ENCODE results near the gene UGT1A5. TPM values are rescaled to one million over a fixed set of nuclear protein-coding genes. Genes with fewer than 3 reads are reported as not detected.

The UGT1A5 gene
- total RNA-seq, 1 donor from 2014 or later: not detected

DNA sequence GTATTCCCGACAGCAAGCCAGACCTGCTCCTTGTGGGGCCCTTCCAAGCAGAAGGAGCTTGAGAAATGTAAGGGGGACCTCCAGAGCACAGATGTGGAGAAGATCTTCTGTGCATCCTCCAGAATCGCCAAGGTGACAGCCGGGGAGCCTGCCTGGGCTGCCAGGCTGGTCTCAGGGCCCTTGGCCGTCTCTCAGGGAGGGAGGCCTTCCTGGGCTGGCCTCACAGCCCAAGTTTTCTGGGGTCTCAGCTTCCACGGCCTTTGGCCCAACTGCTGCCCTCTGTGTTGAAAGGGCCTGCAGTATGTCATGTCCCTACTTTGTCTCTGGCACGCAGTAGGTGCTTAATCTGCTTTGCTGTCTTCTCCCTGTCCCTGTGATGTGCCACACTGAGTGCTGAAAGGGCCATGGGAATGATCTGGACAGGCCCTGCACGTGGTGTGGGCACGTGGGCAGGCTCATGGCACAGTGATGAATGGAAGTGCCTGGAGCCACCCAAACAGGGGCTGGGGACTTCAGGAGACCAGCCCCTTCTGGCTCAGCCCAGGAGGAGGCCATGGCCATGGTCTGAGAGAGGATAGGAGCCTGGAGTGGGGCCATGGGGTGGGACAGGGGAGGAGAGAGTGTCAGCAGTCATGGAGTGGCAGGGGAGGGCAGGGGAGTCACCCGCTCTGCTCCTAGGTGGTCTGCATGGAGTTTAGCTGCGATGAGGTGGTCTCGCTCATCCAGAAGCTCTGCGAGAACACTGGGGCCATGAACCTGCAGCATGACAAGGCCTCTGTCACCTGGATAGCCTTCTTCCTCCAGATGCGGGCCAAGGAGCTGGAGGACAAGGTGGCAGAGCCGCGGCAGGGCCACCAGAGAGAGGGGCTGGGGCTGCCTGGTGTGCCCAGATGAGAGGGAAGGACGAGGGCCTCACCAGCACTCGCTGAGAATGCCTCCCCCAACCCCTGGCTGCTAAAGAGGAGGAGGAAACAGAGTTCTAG, 106.2 kb downstream of the UGT1A5 start:
- TF ChIP-seq, protein P1, sequence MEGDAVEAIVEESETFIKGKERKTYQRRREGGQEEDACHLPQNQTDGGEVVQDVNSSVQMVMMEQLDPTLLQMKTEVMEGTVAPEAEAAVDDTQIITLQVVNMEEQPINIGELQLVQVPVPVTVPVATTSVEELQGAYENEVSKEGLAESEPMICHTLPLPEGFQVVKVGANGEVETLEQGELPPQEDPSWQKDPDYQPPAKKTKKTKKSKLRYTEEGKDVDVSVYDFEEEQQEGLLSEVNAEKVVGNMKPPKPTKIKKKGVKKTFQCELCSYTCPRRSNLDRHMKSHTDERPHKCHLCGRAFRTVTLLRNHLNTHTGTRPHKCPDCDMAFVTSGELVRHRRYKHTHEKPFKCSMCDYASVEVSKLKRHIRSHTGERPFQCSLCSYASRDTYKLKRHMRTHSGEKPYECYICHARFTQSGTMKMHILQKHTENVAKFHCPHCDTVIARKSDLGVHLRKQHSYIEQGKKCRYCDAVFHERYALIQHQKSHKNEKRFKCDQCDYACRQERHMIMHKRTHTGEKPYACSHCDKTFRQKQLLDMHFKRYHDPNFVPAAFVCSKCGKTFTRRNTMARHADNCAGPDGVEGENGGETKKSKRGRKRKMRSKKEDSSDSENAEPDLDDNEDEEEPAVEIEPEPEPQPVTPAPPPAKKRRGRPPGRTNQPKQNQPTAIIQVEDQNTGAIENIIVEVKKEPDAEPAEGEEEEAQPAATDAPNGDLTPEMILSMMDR (IDR thresholded peaks at IDR 0.05; ENCODE audit: borderline replicate concordance): no peak
- no peak for DNase-seq
- H3K36me3 ChIP-seq: no peaks in the 10 kb centered on the region
- H3K4me3 ChIP-seq: no peak overlapping the region
- H3K27ac ChIP-seq (replicated peaks): no peak overlapping the region
- peaks cover 11% of the 10 kb centered on the region for H3K9me3 ChIP-seq (replicated peaks)
- intact Hi-C loops (cut with micrococcal nuclease): no loop called here
- H3K27me3 ChIP-seq (ENCODE audit: low read depth): peaks cover 30% of the 10 kb centered on the region
- no peaks in the 10 kb centered on the region for H3K4me1 ChIP-seq

- TF ChIP-seq, protein P1 (IDR thresholded peaks at IDR 0.05; ENCODE audit: borderline replicate concordance): no peak
- Histone ChIP-seq H3K9me3 (replicated peaks) (peaks cover 8% of the 10 kb centered on the region), H3K36me3 (no peaks in the 10 kb centered on the region), H3K27me3 (ENCODE audit: low read depth) (peaks cover 30% of the 10 kb centered on the region), H3K4me1 (no peaks in the 10 kb centered on the region), H3K4me3 (no peak overlapping the region), H3K27ac (replicated peaks) (no peak overlapping the region)
- intact Hi-C loops (cut with micrococcal nuclease): no loop called here
- DNase-seq: no peak
Measured at GRCh38 chr2:233819884-233820773, 107.4 kb downstream of the UGT1A5 start.

DNA sequence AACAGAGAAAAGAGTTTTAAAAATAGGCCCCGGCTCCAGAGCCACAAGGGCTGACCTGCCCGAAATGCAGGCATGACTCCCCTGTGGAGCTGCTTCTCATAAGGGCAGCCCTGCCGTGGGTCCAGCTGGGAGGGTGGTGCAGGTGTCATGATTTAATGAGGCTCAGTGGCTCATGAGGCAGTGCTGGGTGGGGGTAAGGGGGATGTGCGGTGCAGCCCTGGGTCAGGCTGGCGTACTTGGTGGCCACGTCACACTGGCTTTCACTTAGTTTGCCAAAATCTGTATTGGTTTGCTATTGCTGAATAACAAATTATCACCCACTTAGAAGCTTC, 108.0 kb downstream of the UGT1A5 start:
- peaks cover 30% of the 10 kb centered on the region for H3K27me3 ChIP-seq (ENCODE audit: low read depth)
- TF ChIP-seq, protein P1 (IDR thresholded peaks at IDR 0.05; ENCODE audit: borderline replicate concordance): no peak
- no peaks in the 10 kb centered on the region for H3K4me1 ChIP-seq
- H3K27ac ChIP-seq (replicated peaks): no peak overlapping the region
- intact Hi-C loops (cut with micrococcal nuclease): no loop called here
- H3K9me3 ChIP-seq (replicated peaks): peaks cover 8% of the 10 kb centered on the region
- no peaks in the 10 kb centered on the region for H3K36me3 ChIP-seq
- DNase-seq: no peak
- no peak overlapping the region for H3K4me3 ChIP-seq

DNA sequence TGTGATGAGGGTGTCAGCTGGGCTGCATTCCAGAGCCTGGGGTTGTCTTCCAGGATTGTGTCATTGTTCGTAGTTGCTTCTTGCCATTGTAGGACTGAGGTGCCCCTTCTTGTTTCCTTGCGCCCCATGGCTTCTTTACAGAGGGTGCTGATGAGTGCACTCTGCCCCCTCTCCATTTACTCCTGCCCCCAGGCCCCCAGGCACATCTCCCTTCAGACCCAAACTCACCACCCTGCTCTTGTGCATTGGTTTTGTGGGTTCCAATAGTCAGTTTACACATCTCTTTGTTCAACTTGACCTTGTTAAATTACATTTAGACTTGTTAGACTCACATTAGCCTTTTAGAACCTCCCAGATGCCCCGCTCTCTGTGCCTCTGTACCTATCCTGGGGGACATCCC, 108.5 kb downstream of the UGT1A5 start:
- intact Hi-C loops (cut with micrococcal nuclease): no loop called here
- TF ChIP-seq, protein P1 (IDR thresholded peaks at IDR 0.05; ENCODE audit: borderline replicate concordance): no peak
- Histone ChIP-seq H3K9me3 (replicated peaks) (peaks cover 5% of the 10 kb centered on the region), H3K36me3 (no peaks in the 10 kb centered on the region), H3K4me1 (no peaks in the 10 kb centered on the region), H3K27me3 (ENCODE audit: low read depth) (peaks cover 30% of the 10 kb centered on the region), H3K4me3 (no peak overlapping the region), H3K27ac (replicated peaks) (no peak overlapping the region)
- DNase-seq: no peak

DNA sequence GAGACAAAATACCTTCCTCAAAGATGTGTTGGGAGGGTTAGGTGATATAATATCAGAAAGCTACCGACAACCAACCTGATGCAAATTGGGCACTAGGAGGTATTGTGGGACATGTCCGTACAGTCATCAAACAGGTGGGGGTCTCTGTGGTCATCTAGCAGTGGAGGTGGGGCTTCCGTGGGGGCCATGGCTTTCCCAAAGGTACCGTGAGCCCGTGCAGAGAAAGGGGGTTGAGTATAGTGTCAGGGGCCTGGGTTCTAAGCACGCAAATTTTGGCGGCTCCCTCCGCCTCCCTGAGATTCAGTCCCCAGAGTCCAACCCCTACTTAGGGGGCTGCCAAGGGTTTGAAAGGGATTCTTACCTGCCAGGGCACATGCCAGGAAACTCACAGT, 109.0 kb downstream of the UGT1A5 start:
- no peak for DNase-seq
- TF ChIP-seq, protein P1 (IDR thresholded peaks at IDR 0.05; ENCODE audit: borderline replicate concordance): no peak
- Histone ChIP-seq H3K4me1 (no peaks in the 10 kb centered on the region), H3K27me3 (ENCODE audit: low read depth) (peaks cover 30% of the 10 kb centered on the region), H3K36me3 (no peaks in the 10 kb centered on the region), H3K27ac (replicated peaks) (no peak overlapping the region), H3K4me3 (no peak overlapping the region), H3K9me3 (replicated peaks) (peaks cover 7% of the 10 kb centered on the region)
- intact Hi-C loops (cut with micrococcal nuclease): no loop called here
